ENCODE results near the gene KRT79. TPM values are rescaled to one million over a fixed set of nuclear protein-coding genes. Genes with fewer than 3 reads are reported as not detected.

KRT79 gene
- total RNA-seq, 1 donor from 2014 or later, result not detected

- Histone ChIP-seq H3K4me3 (ENCODE audit: low read depth, low read length) (no peak overlapping the region), H3K36me3 (ENCODE audit: control insufficient read depth, insufficient read depth, low read length) (no peaks in the 10 kb centered on the region), H3K27me3 (ENCODE audit: control insufficient read depth, insufficient read depth, low read length) (no peaks in the 10 kb centered on the region)
- DNase-seq (ENCODE audit: low read depth), result no peak
- TF ChIP-seq, protein P1, sequence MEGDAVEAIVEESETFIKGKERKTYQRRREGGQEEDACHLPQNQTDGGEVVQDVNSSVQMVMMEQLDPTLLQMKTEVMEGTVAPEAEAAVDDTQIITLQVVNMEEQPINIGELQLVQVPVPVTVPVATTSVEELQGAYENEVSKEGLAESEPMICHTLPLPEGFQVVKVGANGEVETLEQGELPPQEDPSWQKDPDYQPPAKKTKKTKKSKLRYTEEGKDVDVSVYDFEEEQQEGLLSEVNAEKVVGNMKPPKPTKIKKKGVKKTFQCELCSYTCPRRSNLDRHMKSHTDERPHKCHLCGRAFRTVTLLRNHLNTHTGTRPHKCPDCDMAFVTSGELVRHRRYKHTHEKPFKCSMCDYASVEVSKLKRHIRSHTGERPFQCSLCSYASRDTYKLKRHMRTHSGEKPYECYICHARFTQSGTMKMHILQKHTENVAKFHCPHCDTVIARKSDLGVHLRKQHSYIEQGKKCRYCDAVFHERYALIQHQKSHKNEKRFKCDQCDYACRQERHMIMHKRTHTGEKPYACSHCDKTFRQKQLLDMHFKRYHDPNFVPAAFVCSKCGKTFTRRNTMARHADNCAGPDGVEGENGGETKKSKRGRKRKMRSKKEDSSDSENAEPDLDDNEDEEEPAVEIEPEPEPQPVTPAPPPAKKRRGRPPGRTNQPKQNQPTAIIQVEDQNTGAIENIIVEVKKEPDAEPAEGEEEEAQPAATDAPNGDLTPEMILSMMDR (IDR thresholded peaks at IDR 0.05; ENCODE audit: insufficient read depth, low read length, poor library complexity, severe bottlenecking), result no peak
Observed at GRCh38 chr12:52834727-52835001, 553 bp upstream of the KRT79 start.

DNA sequence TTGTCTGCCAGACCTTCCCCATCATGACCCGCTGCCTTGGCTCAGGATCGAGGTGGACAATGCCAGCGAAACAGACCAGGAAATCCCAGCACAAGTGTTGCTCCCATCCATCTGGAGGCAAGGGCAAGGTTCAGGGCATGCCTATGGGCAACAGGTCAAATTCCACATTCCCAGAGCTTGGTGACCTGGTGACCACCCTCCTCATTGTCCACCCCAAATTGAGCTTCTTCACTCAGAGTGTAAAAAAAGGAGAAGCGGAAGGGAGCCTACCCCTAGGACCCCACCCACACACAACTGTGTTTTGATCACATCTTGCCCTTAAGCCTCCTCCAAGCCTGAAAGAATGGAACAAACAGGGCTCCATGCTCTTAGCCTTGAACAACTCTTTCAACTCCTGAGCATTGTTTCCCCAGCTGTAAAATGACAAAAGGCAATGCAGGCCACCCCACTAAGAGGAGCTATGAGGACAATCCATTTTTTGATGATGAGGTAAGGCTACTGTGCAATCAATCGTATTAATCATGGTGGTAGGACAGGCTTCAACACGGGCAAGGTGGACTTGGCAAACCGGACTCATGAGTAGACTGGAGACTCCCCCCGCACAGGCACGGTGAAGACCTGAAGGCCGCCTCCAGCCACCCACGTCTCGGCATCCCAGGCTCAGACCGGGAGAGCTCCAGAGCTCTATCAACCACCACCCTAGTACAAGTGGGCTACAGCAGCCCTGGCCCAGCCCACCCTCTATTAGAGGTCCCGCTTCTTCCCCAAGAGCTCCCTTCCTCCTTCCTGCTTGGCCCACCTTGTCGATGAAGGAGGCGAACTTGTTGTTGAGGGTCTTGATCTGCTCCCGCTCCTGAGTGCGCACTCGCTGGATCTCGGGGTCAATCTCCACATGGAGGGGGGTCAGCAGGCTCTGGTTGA is 866 bp downstream of the KRT79 start:
- Histone ChIP-seq H3K4me3 (ENCODE audit: low read depth, low read length) (no peak overlapping the region), H3K36me3 (ENCODE audit: control insufficient read depth, insufficient read depth, low read length) (no peaks in the 10 kb centered on the region), H3K27me3 (ENCODE audit: control insufficient read depth, insufficient read depth, low read length) (no peaks in the 10 kb centered on the region)
- no peak for DNase-seq (ENCODE audit: low read depth)
- TF ChIP-seq, protein P1 (IDR thresholded peaks at IDR 0.05; ENCODE audit: insufficient read depth, low read length, poor library complexity, severe bottlenecking), result no peak

DNA sequence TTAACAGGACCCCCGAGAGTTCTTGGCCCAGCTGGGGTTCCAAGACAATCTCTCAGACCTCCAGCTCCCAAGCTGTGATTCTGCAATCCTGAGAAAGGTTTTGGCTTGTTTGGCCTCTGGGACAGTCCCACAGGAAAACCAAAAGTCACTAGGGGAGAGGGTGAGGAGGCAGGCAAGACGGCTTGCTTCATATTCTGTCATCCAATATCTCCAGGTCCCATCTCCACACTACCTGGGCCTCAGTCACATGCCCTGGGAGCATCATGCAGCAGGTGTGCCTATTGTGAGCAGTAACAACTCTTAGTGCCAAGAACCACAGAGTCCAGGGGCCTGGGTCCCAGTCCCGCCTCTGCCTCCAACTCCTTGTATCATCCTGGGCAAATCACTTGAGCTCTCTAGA is 1.7 kb downstream of the KRT79 start:
- Histone ChIP-seq H3K36me3 (ENCODE audit: control insufficient read depth, insufficient read depth, low read length) (no peaks in the 10 kb centered on the region), H3K4me3 (ENCODE audit: low read depth, low read length) (no peak overlapping the region), H3K27me3 (ENCODE audit: control insufficient read depth, insufficient read depth, low read length) (no peaks in the 10 kb centered on the region)
- TF ChIP-seq, protein P1 (IDR thresholded peaks at IDR 0.05; ENCODE audit: insufficient read depth, low read length, poor library complexity, severe bottlenecking), result no peak
- no peak for DNase-seq (ENCODE audit: low read depth)

GRCh38 chr12:52831251-52831650 is 2.9 kb downstream of the KRT79 start:
- no peak for DNase-seq (ENCODE audit: low read depth)
- TF ChIP-seq, protein P1 (IDR thresholded peaks at IDR 0.05; ENCODE audit: insufficient read depth, low read length, poor library complexity, severe bottlenecking), result no peak

DNA sequence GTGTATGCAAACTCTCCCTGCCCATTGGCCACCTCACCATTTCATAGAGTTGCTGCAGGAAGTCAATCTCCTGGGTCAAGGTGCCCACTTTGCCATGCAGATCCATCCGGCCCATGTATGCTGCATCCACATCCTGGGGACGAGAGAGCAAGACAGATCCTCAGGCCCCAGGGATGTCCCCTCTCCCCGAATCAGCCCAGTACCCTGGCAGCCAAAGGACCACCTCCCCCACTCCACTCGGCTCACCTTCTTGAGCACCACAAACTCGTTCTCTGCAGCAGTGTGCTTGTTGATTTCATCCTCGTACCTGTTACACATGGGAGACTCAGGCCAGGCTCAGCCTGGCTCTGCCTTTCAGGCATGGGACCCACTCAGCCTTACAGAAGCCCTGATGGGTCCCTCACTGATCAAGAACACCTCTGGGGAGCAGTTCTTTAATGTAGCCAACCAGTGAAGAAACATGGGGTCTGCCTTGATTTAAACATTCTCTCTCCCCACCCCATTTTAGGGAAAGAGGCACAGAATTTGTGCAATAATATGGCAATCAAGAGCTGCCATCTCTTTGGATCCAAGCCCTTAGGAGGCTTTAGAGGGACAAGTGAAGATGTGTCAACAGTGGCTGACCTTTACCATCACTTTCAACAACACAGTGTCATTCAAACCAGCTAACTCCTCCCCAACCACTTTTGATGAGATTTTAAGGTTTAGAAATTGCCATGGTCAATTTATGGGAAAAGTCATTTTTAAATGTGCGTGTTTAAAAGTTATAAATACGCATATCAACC is 3.9 kb downstream of the KRT79 start:
- Histone ChIP-seq H3K27me3 (ENCODE audit: control insufficient read depth, insufficient read depth, low read length) (no peaks in the 10 kb centered on the region), H3K4me3 (ENCODE audit: low read depth, low read length) (no peak overlapping the region), H3K36me3 (ENCODE audit: control insufficient read depth, insufficient read depth, low read length) (no peaks in the 10 kb centered on the region)
- TF ChIP-seq, protein P1 (IDR thresholded peaks at IDR 0.05; ENCODE audit: insufficient read depth, low read length, poor library complexity, severe bottlenecking), result no peak
- no peak for DNase-seq (ENCODE audit: low read depth)

More at GRCh38 chr12:52831251-52831650, 2.9 kb downstream of the KRT79 start:
- no peaks in the 10 kb centered on the region for H3K27me3 ChIP-seq (ENCODE audit: control insufficient read depth, insufficient read depth, low read length)
- H3K4me3 ChIP-seq (ENCODE audit: low read depth, low read length), result no peak overlapping the region
- no peaks in the 10 kb centered on the region for H3K36me3 ChIP-seq (ENCODE audit: control insufficient read depth, insufficient read depth, low read length)

Data from kidney epithelial cell (primary cell).